Panc1 (cell line): Measurements from ENCODE around the gene HEMK1.

Experiments used
- CTCF ChIP-seq: fragments of 450-650 bp; IDR thresholded peaks from 2 replicates; pipeline ENCODE4 v1.5.1; 2017; ENCODE audit warnings: mild to moderate bottlenecking
- POLR2AphosphoS5 ChIP-seq: IDR thresholded peaks from 2 replicates; pipeline ENCODE4 v1.6.1; 2012; ENCODE audit warnings: mild to moderate bottlenecking, low read depth, low read length, moderate library complexity

GRCh38 chr3:50637945-50638344, 68.6 kb downstream of the HEMK1 start:
- TF ChIP-seq CTCF = no peak
- no peak for TF ChIP-seq POLR2AphosphoS5
